HepG2 (cell line): ENCODE measurements around the gene DLG4. TPM values are rescaled to one million over a fixed set of nuclear protein-coding genes. Genes with fewer than 3 reads are reported as not detected.

ENCODE experiments used
- ATAC-seq: fragments of 200-7000 bp; cut with Tn5 transposase; 3 replicates; pipeline ENCODE4 v1.9.1; 2020; ENCODE audit warnings: mild to moderate bottlenecking, moderate library complexity
- BruUV-seq: library from RNA; stranded (reverse); fragments of 400-500 nt; replicated peaks from 2 replicates; lab custom pipeline; 2021; lab: Mats Ljungman, UMichigan
- CTCF ChIA-PET: fragments of 300-600 bp; formaldehyde crosslinking; extraction: SDS; loops from one replicate; lab custom pipeline; 2021; ENCODE audit warnings: low total read pairs, inconsistent platforms, low intra/inter-chr PET ratio; lab: Yijun Ruan, JAX
- POLR2A ChIA-PET: fragments of 350-600 bp; sonication (Branson Sonifier 250); formaldehyde crosslinking; loops from one replicate; lab custom pipeline; 2020; ENCODE audit warnings: antibody characterized with exemption, inconsistent platforms; lab: Yijun Ruan, JAX
- DNase-seq: peaks from one replicate; pipeline ENCODE4 v3.0.0-alpha.2; 2015; ENCODE audit warnings: low spot score
- FAIRE-seq: peaks from 3 replicates; lab custom pipeline; 2011; peaks lifted over from hg19 to GRCh38; lab: Jason Lieb, UNC
- H2AFZ ChIP-seq: one replicate; pipeline ENCODE4 v1.6.1; 2011; ENCODE audit warnings: low read length, inconsistent platforms
- H3K27ac ChIP-seq: fragments of 300-600 bp; 3 replicates; pipeline ENCODE4 v1.8.0; 2011; ENCODE audit warnings: mixed run types, mild to moderate bottlenecking, mixed read lengths, low read length, inconsistent platforms; ENCODE audit not compliant: insufficient read depth; ENCODE audit errors: extremely low read length
- H3K27me3 ChIP-seq, 2 experiments: fragments of 200-600 bp in 1 of 2; 2 replicates in 1 of 2; 3 replicates in 1 of 2; pipeline versions ENCODE4 v1.6.0 to v1.8.0; 2011; ENCODE audit warnings: low read length in 2 of 2, mild to moderate bottlenecking in 2 of 2, moderate library complexity in 2 of 2, inconsistent platforms in 1 of 2; ENCODE audit not compliant: insufficient read depth in 2 of 2, control insufficient read depth in 1 of 2
- H3K36me3 ChIP-seq, 2 experiments: fragments of 200-600 bp in 1 of 2; replicated peaks in 1 of 2; 2 replicates in 1 of 2; 3 replicates in 1 of 2; pipeline versions ENCODE4 v1.5.1 to v1.8.0; 2011; ENCODE audit warnings: low read length in 2 of 2, inconsistent platforms in 1 of 2; ENCODE audit not compliant: insufficient read depth in 2 of 2, control insufficient read depth in 1 of 2
- H3K4me1 ChIP-seq: 2 replicates; pipeline ENCODE4 v1.5.1; 2012; ENCODE audit warnings: low read length, inconsistent platforms; ENCODE audit not compliant: insufficient read depth
- H3K4me2 ChIP-seq: 2 replicates; pipeline ENCODE4 v1.6.0; 2011; ENCODE audit warnings: low read depth, low read length, inconsistent platforms
- H3K4me3 ChIP-seq, 3 experiments: fragments of 200-600 bp in 1 of 3; sonication (generic), shearing (Covaris generic) in 1 of 3; replicated peaks in 1 of 3; 2 replicates each; pipeline ENCODE4 v1.5.1; 2011 to 2016; ENCODE audit warnings: low read length in 3 of 3, inconsistent platforms in 2 of 3, low read depth in 2 of 3, mild to moderate bottlenecking in 2 of 3, control low read depth in 1 of 3, mixed read lengths in 1 of 3; ENCODE audit not compliant: insufficient read depth in 1 of 3
- H3K79me2 ChIP-seq: one replicate; pipeline ENCODE4 v1.6.1; 2011; ENCODE audit warnings: low read length, inconsistent platforms; ENCODE audit not compliant: insufficient read depth
- H3K9ac ChIP-seq: 2 replicates; pipeline ENCODE4 v1.6.0; 2011; ENCODE audit warnings: mild to moderate bottlenecking, low read depth, low read length, inconsistent platforms; ENCODE audit not compliant: insufficient read depth
- H3K9me3 ChIP-seq: 2 replicates; pipeline ENCODE4 v1.5.1; 2012; ENCODE audit warnings: mild to moderate bottlenecking, low read length
- H4K20me1 ChIP-seq: 2 replicates; pipeline ENCODE4 v1.6.0; 2011; ENCODE audit warnings: inconsistent platforms, mild to moderate bottlenecking, low read length, moderate library complexity; ENCODE audit not compliant: insufficient read depth
- AHR ChIP-seq: IDR thresholded peaks from 2 replicates; pipeline ENCODE4 v1.6.1; 2018; ENCODE audit warnings: missing genetic modification reagents, missing compliant biosample characterization
- ASH2L ChIP-seq: fragments of 300-600, 200-600 bp; sonication (generic); IDR thresholded peaks from 2 replicates; pipeline ENCODE4 v1.7.0; 2017; ENCODE audit warnings: low read depth, mild to moderate bottlenecking, moderate library complexity, mixed read lengths, low read length; ENCODE audit not compliant: insufficient read length
- JUNB ChIP-seq: sonication (generic); formaldehyde crosslinking; IDR thresholded peaks from 2 replicates; pipeline ENCODE4 v1.8.0; 2022; ENCODE audit warnings: missing genetic modification reagents, mild to moderate bottlenecking, borderline replicate concordance
- KLF6 ChIP-seq: IDR thresholded peaks from 2 replicates; pipeline ENCODE4 v1.8.0; 2016; ENCODE audit warnings: missing biosample characterization, missing genetic modification reagents
- MAFG ChIP-seq: sonication (generic); formaldehyde crosslinking; IDR thresholded peaks from 2 replicates; pipeline ENCODE4 v1.5.1; 2020; ENCODE audit warnings: mild to moderate bottlenecking, missing genetic modification reagents
- MAZ ChIP-seq, 2 experiments: sonication (generic) in 1 of 2; formaldehyde crosslinking in 1 of 2; IDR thresholded peaks; 2 replicates each; pipeline versions ENCODE4 v1.5.0 to v1.6.1; 2012 to 2020; ENCODE audit warnings: low read depth in 2 of 2, mild to moderate bottlenecking in 2 of 2, borderline replicate concordance in 1 of 2, improper control_type of control experiment in 1 of 2, low read length in 1 of 2, missing genetic modification reagents in 1 of 2, moderate library complexity in 1 of 2
- RARA ChIP-seq: IDR thresholded peaks from 2 replicates; pipeline ENCODE4 v1.6.1; 2016; ENCODE audit warnings: missing genetic modification reagents, missing compliant biosample characterization
- SAP130 ChIP-seq: IDR thresholded peaks from 2 replicates; pipeline ENCODE4 v1.6.1; 2016; ENCODE audit warnings: low read depth
- SIN3B ChIP-seq: fragments of 150-350 bp; IDR thresholded peaks from 2 replicates; pipeline ENCODE4 v1.6.1; 2014; ENCODE audit warnings: low read length
- STAT5B ChIP-seq: sonication (generic); formaldehyde crosslinking; IDR thresholded peaks from 2 replicates; pipeline ENCODE4 v1.4.0; 2020; ENCODE audit warnings: missing genetic modification reagents
- WIZ ChIP-seq: sonication (generic); formaldehyde crosslinking; IDR thresholded peaks from 2 replicates; pipeline ENCODE4 v1.5.1; 2020; ENCODE audit warnings: mild to moderate bottlenecking, missing genetic modification reagents
- ZNF3 ChIP-seq: IDR thresholded peaks from 2 replicates; pipeline ENCODE4 v1.7.0; 2017; ENCODE audit warnings: inconsistent platforms
- ZNF543 ChIP-seq: sonication (generic); formaldehyde crosslinking; IDR thresholded peaks from 2 replicates; pipeline ENCODE4 v1.4.0; 2020; ENCODE audit warnings: mild to moderate bottlenecking, missing genetic modification reagents
- ZNF552 ChIP-seq: sonication (generic); formaldehyde crosslinking; IDR thresholded peaks from 2 replicates; pipeline ENCODE4 v1.9.0; 2022; ENCODE audit warnings: missing genetic modification reagents, mild to moderate bottlenecking, borderline replicate concordance
- ZNF598 ChIP-seq: sonication (generic); formaldehyde crosslinking; IDR thresholded peaks from 2 replicates; pipeline ENCODE4 v1.5.1; 2020; ENCODE audit warnings: mild to moderate bottlenecking, missing genetic modification reagents, borderline replicate concordance
- ZNF660 ChIP-seq: sonication (generic); formaldehyde crosslinking; IDR thresholded peaks from 2 replicates; pipeline ENCODE4 v1.5.1; 2020; ENCODE audit warnings: mild to moderate bottlenecking, low read depth, missing genetic modification reagents, borderline replicate concordance
- ZNF850 ChIP-seq: sonication (generic); formaldehyde crosslinking; conservative IDR thresholded peaks from 2 replicates; pipeline ENCODE4 v1.9.0; 2021; ENCODE audit warnings: mild to moderate bottlenecking, missing genetic modification reagents
- WGBS: methylation state at CpG from one replicate; pipeline ENCODE4 v1.1.6; 2017; ENCODE audit warnings: low lambda C conversion rate; 5-methylcytosine and 5-hydroxymethylcytosine counted together
- in situ Hi-C: cut with HindIII; loops from 2 replicates; pipeline ENCODE4 v1.10.0; 2017; ENCODE audit warnings: low pct_unique_long_range_greater_than_20kb; ENCODE audit not compliant: extremely low pct_ligation_motif_present
- intact Hi-C: fragments of 100-400 bp; cut with micrococcal nuclease; formaldehyde crosslinking; loops from one replicate; pipeline ENCODE4 v1.10.0; 2022; ENCODE audit not compliant: unreplicated experiment
- polyA plus RNA-seq, 8 experiments: library from polyadenylated mRNA; depleted of rRNA in 3 of 8; stranded (reverse) in 7 of 8; unstranded in 1 of 8; fragments of >200 nt; fragmentation: Illumina TruSeq in 4 of 8; extraction: Trizol in 4 of 8; gene quantifications; 2 replicates each; pipeline versions ENCODE4 v1.2.1 to v1.2.3, GENCODE V29; 2011 to 2016; ENCODE audit warnings: low read depth in 4 of 8, missing spikeins in 1 of 8, mixed read lengths in 1 of 8; ENCODE audit not compliant: insufficient read depth in 1 of 8
- total RNA-seq, 5 experiments: library from RNA; depleted of rRNA; stranded (reverse); fragments of >200 nt; fragmentation: Illumina TruSeq; extraction: Trizol; gene quantifications; 2 replicates each; pipeline ENCODE4 v1.2.3, GENCODE V29; 2016; ENCODE audit warnings: low read depth in 1 of 5
- TF ChIP-seq, protein P1 (sequence below): sonication (generic); formaldehyde crosslinking; IDR thresholded peaks from 2 replicates; pipeline ENCODE4 v1.4.0; 2020; ENCODE audit warnings: missing genetic modification reagents

DLG4 gene
- total and polyA plus RNA-seq, 2 of the 13 experiments (the other 11 are each of a cell fraction or from before 2014, with no cell fraction given): 0.71 to 4.3 TPM

DNA sequence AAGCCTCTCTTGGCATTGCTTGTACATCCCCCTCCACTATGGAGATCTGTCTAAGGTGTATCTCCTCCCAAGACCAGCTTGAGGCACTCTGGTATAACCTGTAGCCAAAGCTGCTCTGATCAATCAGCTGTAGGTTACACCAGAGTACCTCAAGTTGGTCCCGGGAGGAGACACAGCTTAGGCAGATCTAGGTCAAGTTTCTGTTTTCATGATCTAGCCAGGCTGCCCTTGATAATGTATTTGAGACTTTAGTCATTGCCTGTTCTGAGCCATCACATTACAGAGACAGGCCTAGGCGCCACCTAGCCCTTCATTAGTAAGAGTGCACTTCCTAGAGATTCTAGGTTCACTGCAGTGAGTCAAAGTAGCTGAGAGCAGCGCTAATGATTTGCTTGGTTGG is 71.9 kb downstream of the DLG4 start:
- Histone ChIP-seq H3K36me3 (no peaks in the 10 kb centered on the region), H3K27ac (no peak overlapping the region), H3K9me3 (no peaks in the 10 kb centered on the region), H3K27me3 (no peaks in the 10 kb centered on the region; a peak in 1 of 5 replicates), H3K79me2 (no peaks in the 10 kb centered on the region), H3K9ac (no peak overlapping the region), H3K4me2 (no peak overlapping the region), H2AFZ (no peak overlapping the region), H3K4me1 (peaks cover 30% of the 10 kb centered on the region), H4K20me1 (no peaks in the 10 kb centered on the region), H3K4me3 (no peak overlapping the region)
- DNase-seq (peak; percentile 52), FAIRE-seq (peak; percentile 81), ATAC-seq (peak; percentile 97)
- CTCF ChIA-PET: no interaction called here
- WGBS: 14% methylated on average over 2 of the region's 3 CpGs
- POLR2A ChIA-PET: interaction anchor here (0.5 to 1.2 kb wide), 4 partner anchors 9 to 96 kb away, joined by 3 to 5 read pairs (median 3); no protein-coding TSS in a partner anchor
- intact Hi-C loops (no loop called here), in situ Hi-C loops (no loop called here)
- BruUV-seq: no TSS peak
- TF ChIP-seq MAZ (IDR thresholded peaks at IDR 0.05; ENCODE audit: borderline replicate concordance, low read depth, low read length): no peak
- TF ChIP-seq MAZ (CRISPR knock-in tag; IDR thresholded peaks at IDR 0.05; ENCODE audit: low read depth): no peak
- no peak for TF ChIP-seq JUNB
- no peak for TF ChIP-seq STAT5B (CRISPR knock-in tag)
- TF ChIP-seq MAFG: no peak
- TF ChIP-seq ZNF552 (CRISPR knock-in tag): no peak
- no peak for TF ChIP-seq ZNF850 (CRISPR knock-in tag)
- no peak for TF ChIP-seq ZNF543
- TF ChIP-seq ASH2L: no peak
- TF ChIP-seq, protein P1, sequence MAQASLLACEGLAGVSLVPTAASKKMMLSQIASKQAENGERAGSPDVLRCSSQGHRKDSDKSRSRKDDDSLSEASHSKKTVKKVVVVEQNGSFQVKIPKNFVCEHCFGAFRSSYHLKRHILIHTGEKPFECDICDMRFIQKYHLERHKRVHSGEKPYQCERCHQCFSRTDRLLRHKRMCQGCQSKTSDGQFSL (CRISPR knock-in tag): no peak
- no peak for TF ChIP-seq ZNF660
- peak; percentile 35; the same call in 1 of the 2 replicates for TF ChIP-seq ZNF3
- TF ChIP-seq KLF6: no peak
- TF ChIP-seq SAP130 (CRISPR knock-in tag): peak; percentile 39; the same call in 1 of the 2 replicates
- TF ChIP-seq SIN3B: no peak
- no peak for TF ChIP-seq AHR (CRISPR knock-in tag)
- TF ChIP-seq WIZ (CRISPR knock-in tag): no peak
- TF ChIP-seq ZNF598 (CRISPR knock-in tag): no peak
- TF ChIP-seq RARA (CRISPR knock-in tag): peak; percentile 46
